ENCODE measurements around the gene PGAM5.

The PGAM5 gene

DNA sequence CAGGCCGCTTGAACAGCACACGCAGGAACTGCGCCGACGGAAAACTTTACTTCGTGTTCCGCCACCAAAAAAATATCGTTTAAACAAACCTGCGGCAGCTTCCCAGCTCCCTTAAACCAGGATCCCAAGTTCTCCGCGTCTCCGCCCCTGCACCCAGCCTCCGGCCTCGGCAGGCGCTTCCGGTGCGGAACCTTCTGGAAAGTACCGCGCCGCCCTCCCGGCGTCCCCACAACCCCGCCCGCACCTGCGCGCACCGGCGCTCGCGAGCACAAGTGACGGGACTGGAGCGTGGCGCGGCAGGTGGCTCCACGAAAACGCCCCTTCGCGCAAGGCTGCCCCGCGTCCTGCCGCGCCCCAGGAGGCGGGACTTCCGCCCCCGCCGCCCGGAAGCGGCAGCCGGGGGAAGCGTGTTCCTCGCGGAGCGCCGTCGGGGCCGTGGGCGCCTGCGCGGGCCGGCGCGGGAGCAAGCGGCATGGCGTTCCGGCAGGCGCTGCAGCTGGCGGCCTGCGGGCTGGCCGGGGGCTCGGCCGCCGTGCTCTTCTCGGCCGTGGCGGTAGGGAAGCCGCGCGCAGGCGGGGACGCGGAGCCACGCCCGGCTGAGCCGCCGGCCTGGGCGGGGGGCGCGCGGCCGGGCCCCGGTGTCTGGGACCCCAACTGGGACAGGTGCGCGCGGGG, at the start of gene PGAM5:
TSS of gene PGAM5 (plus strand) at position 438 of the 675 bp plus-strand sequence. CDS start at position 473, 35 bp downstream.
- peak; percentile 61 for DNase-seq (ENCODE audit: low read depth)

DNA sequence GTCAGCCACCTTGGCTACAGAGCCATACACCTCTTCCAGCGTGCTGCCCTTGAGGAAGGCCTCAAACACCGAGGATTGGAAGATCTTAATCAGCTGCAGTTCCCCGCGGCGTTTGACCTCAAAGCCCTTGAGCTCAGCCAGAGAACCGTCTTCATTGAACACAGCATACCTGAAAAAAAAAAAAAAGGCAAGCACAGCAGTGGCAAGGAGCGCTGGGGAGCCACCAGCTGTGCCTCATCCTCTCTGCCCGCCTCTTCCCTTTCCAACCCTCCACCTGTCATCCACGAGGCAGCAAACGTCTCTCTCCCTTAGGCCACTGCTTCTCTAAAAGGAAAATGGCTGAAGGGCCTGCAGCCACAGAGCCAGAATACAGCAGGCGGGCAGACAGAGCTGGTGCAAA, 49.6 kb upstream of the PGAM5 start:
- DNase-seq (ENCODE audit: low read depth), result no peak

DNA sequence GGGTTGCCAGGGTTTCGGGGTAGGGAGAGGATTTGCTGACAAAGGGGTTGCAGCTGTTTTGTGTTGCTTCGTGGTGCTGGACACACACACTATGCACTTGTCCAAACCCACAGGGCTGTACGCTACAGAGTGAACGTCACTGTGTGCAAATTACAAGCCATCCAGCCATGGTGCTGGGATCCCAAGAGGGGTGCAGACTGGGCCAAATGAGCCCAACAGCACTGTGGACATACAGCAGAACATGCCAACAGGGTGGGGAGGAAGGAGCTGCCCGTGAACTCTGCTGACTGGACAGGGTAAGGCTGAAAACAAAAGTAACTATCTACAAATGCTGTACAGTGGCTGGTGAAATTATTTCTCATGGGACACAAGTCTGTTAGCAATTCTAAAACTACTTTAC, 48.7 kb upstream of the PGAM5 start:
- no peak for DNase-seq (ENCODE audit: low read depth)

DNA sequence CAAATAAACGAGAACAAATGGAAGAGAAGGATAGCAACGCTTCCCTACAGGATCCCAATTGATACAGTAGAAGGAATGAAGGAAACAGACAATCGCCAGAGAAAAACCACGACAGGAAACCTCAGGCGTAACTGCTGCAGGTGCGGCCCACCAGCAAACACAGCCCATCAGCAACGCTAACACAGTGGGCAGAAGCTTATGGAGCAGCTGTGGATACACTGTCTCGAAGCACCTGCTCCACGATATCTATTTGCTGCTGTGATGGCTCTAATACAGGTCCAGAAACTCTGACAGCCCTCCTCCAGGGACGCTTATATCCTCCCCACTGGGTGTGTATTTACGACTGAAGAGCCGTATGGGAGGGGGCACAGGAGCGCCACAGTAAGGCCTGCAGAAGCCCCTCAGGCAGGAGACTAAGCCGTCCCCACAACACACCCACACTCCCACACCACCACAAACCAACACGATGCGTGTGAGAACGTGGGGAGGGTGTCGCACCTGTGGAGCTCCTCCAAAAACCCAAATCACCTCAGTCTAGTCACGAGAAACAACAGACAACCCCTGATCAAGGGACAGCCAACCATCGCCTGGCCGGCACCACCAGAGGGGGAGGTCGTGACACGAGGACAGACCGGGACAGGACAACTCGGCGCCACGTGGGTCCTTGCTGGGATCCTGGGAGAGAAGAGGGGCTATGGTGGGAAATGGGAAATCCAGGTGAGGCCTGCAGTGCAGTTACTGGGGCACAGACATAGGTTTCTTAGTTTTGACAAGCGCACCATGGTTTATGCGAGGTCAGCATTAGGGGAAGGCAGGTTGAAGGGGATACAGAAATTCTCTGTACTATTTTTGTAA, 47.5 kb upstream of the PGAM5 start:
- DNase-seq (ENCODE audit: low read depth), result no peak

DNA sequence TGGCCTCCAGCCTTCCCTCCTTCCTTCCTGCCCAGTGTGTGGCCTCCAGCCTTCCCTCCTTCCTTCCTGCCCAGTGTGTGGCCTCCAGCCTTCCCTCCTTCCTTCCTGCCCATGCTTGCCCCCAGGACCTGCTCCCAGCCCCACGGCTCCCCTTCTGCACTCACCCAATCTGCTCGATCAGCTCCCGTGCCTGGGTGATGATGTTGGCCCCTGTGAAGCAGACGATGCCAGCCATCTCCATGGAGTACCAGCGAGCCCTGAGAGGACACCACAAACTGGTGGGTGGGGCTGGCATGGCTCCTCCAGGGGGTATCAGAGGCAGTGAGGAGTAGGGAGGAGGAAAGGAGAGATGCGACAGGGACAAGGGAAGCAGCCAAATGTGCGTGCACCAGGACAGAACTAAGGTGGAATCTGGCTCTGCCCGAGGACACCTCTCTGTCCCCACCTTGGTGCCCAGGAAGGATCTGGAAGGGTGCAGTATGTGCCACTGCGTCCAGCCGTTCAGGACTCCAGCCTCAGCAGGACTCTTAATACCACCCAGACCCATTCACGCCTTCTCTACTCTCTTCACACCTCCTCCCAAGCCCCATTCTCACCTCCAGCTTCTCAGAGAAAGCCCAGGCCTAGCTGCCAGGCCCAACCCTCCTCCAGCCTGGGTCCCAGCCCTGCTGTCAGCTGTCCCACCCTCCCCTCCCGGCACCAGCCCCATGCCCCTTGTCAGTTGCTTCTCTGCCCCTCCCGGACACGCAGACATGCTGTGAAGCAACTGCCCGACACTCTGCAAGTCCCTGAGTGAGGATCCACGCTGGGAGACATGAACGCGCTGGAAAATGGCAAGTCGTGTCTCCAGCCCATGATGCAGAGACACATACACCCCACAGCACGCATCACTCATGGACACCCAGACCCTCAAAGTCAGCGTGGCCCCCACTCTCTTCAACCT, 46.2 kb upstream of the PGAM5 start:
- DNase-seq (ENCODE audit: low read depth), result no peak

DNA sequence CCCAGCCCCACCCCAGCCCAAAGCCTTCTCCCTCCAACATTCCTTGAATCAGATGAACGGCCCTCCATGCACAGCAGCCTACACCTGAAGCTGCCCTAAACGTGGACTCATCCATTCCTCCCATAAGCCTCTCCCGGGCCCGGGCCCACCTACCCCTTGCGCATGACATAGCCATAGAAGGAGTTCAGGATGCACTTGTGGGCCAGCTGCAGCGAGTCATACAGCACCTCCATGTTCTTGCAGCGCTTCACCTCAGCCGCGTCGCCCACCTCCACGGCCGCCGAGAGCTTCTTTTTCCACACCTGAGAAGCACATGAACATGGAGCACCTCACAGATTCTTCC, 45.5 kb upstream of the PGAM5 start:
- DNase-seq (ENCODE audit: low read depth), result no peak

DNA sequence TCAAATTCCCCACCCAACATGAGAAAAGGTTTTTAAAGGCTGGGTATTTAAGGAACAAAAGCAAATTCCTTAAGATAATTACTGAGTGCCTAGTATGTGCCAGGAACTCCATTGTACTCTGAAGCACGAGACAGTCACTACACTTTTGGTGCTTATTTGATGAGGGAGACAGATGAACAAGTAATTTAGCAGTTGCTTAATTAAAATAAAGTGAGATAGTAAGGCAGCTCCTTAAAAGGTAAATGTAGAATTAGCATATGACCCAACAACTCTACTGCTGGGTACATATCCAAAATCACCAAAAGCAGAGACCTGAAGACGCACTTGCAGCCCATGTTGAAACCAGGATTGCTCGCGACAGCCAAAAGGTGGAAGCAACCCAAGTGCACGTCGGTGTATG, 44.8 kb upstream of the PGAM5 start:
- no peak for DNase-seq (ENCODE audit: low read depth)

DNA sequence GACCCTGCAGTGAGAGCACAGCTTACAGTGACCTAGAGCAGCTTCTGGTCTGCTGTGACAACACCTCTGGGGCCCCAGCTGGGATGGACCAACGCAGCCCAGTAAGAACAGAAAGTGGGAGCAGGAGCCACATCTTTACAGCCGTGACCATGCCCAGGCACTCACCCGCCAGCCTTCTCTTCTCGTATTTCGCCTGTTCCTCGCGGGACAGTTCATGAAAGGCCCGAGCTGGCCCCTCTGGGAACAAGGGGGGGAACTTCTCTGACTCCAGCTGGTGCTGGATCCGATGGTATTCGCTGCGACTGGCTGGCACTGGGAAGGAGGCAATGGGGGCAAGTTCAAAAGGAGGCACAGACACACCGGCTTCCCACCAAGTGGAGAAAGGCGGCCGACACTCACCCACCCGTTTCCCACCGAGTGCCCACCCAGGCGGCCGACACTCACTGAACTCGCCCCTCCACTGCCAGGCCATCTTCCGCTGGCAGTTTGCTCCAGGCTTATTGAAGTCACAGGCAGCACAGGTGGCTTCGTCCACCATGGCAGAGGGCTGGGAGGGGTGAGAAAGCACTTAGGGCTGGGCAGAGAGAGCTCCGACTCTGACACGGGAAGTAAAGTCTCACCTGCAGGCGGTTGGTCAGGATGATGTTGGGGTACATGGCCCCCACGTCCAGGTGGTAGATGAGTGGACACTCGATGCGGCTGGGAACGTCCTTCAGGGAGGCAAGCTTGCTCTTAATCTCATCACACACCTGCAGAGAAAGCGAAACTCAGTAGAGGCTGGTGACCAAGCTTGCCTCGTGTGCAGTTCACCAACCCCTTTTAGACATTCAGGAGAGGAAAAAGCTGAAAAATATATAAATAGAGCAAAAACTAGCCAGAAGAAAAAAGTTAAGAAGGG, 42.2 kb upstream of the PGAM5 start:
- DNase-seq (ENCODE audit: low read depth), result no peak

DNA sequence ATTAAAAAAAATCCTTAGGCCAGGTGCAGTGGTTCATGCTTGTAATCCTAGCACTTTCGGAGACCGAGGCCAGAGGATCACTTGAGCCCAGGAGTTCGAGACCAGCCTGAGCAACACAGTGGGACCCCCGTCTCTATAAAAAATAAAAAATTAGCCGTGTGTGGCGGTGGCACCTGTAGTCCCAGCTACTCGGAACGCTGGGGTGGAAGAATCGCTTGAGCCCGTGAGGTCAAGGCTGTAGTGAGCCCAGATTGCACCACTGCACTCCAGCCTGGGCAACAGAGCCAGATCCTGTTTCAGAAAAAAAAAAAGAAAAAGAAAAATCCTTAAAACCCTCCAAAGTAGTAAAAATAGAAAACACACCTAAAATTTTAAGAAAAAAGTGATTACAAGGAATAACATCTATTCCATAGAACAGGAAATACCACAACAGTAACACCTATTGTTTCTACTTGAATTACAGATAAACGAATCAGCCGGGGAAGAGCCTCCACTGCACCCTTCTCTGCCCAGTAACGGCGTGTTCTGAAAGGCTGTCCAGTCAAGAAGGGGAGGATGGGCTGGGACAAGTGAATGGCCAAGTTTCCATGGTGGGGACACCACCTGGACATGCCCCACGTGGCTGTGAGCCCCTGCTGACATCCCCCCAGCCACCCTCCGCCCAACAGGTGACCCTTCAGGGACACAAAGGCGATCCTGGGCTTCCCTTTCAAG, 41.3 kb upstream of the PGAM5 start:
- no peak for DNase-seq (ENCODE audit: low read depth)

DNA sequence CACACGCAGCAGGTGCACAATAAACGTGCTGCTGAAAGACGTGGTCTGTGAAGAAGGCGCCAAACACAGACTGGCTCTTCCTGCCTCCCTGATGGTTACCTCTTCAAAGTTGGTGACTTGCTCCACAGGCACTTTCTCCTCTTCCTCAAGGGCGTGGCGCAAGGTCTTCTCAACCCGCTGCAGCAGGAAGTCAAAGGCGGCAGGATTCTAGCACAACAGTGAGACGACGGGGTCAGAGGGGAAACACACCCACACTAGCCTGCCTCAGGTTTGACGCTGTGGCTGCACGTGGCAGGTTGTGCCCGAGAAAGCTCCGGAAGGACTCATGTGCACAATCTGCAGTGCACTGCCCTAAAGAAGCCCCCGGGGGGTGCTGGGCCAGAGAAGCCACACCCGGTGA, 38.5 kb upstream of the PGAM5 start:
- no peak for DNase-seq (ENCODE audit: low read depth)

DNA sequence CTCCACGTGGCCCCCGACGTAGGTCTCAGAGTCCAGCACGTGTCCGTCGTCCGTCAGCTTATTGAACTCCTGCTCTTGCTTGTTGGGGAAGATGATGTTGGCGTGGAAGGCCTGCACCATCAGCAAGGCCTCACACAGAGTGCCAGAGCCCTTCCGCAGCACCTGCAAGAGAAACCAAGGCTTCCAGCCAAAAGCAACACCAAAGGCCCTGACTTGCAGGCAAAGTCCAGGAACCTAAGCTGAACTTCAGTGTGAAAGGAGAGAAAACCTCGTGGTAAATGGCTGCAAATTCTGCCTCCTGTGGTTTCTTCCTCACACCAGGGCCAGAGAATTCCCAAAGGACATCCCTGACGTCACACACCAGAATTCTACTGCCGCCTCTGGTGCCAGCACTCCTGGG, 38.0 kb upstream of the PGAM5 start:
- DNase-seq (ENCODE audit: low read depth), result no peak

DNA sequence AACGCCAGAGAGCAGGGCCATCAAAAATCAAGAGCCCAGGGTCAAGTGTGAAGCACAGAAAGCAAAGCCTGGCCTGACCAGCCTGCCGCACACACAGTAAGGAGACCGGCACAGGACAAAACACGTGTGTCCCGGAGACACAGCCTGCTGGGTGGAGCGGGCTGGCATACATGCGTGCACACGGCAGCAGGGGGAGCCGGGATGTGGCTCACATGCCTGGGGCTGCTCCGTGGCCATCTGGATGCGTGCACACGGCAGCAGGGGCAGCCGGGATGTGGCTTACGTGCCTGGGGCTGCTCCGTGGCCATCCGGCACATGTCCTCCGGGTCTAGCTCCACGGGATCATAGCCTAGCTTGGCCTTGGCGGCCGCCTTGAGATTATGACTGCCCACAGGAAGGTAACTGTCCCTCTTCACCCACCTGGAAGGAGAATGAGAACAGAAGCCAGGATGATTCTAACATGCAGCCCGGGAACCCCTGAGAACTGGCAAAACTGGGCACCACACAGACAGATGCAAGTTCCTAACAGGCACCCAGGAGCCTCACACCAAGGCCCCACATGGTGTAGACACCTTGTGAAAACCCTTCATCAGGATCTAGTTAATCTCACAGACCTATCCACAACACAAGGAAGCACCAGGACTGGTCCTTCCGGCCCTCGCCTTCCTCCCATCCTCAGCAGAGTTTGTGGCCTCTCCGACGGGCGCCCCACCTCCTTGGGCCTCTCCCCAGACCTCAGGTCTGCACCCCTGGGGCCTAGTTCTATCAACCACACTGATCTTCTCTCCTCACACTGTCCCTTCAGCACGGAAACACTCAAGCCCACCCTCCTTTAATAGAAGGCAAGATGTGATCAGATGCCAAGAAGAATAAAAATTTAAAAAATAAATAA, 37.1 kb upstream of the PGAM5 start:
- no peak for DNase-seq (ENCODE audit: low read depth)

DNA sequence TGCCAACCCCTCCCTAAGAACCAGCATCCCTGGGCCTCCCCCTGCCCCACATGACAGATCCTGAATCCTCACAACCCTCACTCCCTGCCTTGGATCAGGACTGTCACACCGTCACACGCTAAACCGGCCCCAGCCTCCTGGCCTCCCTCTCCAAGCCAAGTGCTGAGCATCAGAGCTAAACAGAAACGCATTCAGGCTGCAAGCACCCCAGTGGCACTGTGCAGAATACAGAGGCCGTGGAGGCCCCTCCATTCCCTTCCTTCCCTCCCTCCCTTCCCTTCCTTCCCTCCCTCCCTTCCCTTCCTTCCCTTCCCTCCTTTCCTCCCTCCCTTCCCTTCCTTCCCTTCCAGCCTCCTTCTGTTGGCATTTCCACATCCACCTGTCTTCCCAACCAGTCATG, 36.1 kb upstream of the PGAM5 start:
- no peak for DNase-seq (ENCODE audit: low read depth)

DNA sequence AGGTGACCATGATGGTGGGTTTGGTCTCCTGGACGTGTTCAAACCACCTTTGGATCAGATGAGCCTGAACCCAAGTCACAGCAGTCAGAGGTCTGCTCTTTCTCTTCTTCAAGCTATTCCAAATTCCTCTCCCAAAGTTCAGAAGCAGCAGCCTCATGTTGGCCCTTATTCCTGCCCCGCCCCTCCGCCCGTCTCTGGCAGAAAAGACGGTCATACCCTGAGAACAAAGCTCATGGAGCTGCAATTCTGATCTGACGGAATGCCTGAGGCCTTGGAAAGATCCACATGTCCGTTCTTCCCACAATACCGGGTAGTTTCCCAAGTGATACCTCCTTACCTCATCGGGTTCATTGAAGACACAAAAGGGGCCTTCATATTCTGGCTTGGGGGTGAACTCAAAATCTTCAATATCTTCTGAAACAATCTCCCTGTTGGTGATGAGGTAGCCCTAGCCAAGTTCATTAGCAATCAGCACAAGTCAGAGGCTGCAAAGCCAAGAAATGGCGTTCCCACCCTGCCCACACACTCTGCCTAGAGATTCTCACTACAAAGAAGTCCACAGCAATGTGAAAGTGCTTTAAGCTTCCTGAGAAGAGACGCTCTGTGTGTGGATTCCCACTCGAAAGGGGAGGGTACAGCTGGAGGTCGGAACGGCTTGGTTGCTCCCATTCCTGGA, 34.7 kb upstream of the PGAM5 start:
- no peak for DNase-seq (ENCODE audit: low read depth)

DNA sequence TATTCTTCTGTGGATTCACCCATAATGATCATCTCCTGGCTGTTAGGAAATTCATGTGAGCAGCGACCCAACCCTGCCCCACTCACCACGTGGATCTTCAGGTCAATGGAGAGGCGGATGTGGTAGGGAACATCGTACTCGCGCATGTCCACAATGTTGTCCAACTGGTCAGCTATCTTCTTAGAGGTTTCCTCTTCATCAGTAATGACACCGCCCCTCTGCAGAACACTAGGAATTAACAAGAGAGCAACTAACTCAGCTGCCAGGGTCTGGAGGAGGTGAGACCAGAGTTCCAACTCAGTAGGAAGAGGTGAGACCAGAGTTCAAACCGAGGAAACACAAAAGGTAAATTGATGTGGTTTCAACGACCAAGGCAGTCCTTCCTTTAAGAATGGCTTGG, 33.1 kb upstream of the PGAM5 start:
- no peak for DNase-seq (ENCODE audit: low read depth)

DNA sequence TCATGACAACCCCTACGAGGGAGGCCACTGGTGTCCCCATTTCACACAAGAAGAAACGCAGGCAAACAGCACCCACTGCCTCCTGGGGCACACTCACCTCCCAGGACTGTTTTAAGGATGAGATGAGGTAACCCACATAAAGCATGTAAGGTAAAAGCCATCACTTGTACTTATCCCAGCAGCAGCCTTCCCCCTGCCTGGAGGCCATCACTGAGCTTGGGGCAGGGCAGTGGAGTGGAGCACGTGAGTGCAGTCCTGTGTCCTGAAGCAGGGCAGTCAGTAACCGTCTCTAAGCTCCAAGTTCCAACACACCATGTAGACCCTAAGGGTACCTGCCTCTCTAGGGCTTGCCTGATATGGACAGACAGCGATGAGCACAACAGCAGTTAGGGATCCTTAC, 25.2 kb upstream of the PGAM5 start:
- DNase-seq (ENCODE audit: low read depth), result no peak

DNA sequence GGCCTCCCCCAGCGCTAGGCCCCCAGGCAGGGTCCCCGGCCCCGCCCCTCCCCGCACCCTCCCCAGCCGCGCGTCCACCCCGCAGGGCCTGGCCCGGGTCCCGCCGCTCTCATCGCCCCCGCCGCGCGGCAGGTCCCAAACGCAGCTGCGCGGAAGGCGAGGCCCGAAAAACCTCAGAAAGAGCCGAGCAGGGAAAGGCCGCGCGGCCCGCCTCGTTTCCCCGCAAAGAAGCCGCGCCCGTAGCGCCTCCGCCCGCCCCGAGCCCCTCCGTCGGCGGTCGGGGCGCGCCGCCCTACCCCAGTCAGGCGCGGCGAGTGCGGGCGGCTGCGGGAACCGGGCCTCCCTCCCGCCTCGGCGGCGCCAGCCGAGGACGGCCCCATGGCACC, 23.8 kb upstream of the PGAM5 start:
- DNase-seq (ENCODE audit: low read depth), result no peak

DNA sequence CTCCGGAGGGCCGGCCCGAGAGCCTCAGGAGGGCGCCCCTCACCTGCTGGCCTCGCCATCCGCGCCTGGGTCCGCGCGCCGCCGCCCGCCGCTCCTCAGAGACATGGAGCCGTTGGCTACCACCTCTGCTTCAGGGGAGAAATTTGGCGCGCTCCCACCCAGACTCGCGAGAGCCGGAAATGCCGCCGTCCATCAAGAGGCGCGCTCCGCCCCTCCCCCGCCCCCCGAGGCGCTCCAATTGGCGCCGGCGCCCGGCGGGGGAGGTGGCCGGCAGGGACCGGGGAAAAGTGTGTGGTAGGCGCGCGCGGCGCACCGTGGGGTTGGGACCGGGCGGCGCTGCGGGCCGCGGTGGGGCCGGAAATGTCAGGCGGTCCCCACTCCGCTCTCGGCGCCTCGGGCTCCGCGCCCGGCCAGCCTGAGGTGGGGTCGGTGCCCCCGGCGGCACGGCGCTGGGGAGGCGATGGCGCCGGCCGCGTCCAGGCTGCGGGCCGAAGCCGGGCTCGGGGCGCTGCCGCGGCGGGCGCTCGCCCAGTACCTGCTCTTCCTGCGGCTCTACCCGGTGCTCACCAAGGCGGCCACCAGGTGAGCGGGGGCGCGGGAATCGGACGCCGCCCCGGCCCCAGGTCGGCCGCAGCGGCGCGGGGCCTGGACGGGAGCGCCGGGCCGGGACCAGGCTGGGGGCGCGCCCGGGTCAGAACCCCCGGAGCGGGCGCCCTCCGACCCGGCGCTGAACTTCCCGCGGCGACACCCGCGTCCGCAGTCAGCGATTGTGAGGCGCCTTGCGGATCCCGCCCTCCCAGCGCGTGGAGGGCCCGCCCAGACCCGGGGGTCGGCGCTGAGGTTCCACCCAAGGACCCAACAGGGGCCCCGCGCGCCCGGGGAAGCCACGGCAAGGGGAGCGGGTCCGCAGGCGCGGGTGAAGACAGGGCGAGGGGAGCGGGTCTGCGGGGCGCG, 23.2 kb upstream of the PGAM5 start, which contains the start of the genes POLE and PXMP2:
TSS of gene POLE (minus strand) at position 132 of the 954 bp plus-strand sequence. CDS start at position 105, 27 bp downstream.
TSS of gene PXMP2 (plus strand) at position 377 of the 954 bp plus-strand sequence. CDS start at position 461, 84 bp downstream.
- DNase-seq (ENCODE audit: low read depth), result peak; percentile 90
